Transverse colon (tissue), 4 donors: ENCODE measurements around the gene GCSAM. TPM values are rescaled to one million over a fixed set of nuclear protein-coding genes. Genes with fewer than 3 reads are reported as not detected.

Source experiments
- DNase-seq: peaks from one replicate; pipeline ENCODE4 v3.0.0-alpha.2; 2019
- H3K27ac ChIP-seq, 4 donors: fragments of 200-600 bp; sonication (generic); 2 replicates each; pipeline ENCODE4 v1.5.1; 2016 to 2018; ENCODE audit warnings: inconsistent platforms in 4 of 4
- H3K27me3 ChIP-seq: fragments of 200-600 bp; sonication (generic); 2 replicates; pipeline ENCODE4 v1.5.1; 2017; ENCODE audit warnings: inconsistent platforms
- H3K36me3 ChIP-seq, 4 donors: fragments of 200-600 bp; sonication (generic); 2 replicates each; pipeline ENCODE4 v1.5.1; 2017 to 2019; ENCODE audit warnings: inconsistent platforms in 4 of 4
- H3K4me1 ChIP-seq, 4 donors: fragments of 200-600 bp; sonication (generic); 2 replicates each; pipeline ENCODE4 v1.5.1; 2017 to 2020; ENCODE audit warnings: inconsistent platforms in 4 of 4
- H3K4me3 ChIP-seq, 4 donors: fragments of 200-600 bp; sonication (generic); 1 replicate in 1 of 4; 2 replicates in 3 of 4; pipeline versions ENCODE4 v1.5.1 to v1.6.1; 2017 to 2019; ENCODE audit warnings: inconsistent platforms in 4 of 4
- H3K9me3 ChIP-seq, 2 donors: fragments of 200-600 bp; sonication (generic); 2 replicates each; pipeline ENCODE4 v1.5.1; 2017 to 2019; ENCODE audit warnings: inconsistent platforms in 2 of 2
- CTCF ChIP-seq, 5 experiments: fragments of 200-600 bp in 3 of 5; fragments of 450-650 bp in 2 of 5; sonication (generic) in 3 of 5; IDR thresholded peaks; 1 replicate in 2 of 5; 2 replicates in 3 of 5; pipeline ENCODE4 v1.5.1; 2016 to 2017; ENCODE audit warnings: antibody characterized with exemption in 5 of 5, inconsistent platforms in 3 of 5, mild to moderate bottlenecking in 2 of 5, moderate library complexity in 1 of 5
- EP300 ChIP-seq: sonication (generic); formaldehyde crosslinking; IDR thresholded peaks from one replicate; pipeline ENCODE4 v1.6.1; 2017; ENCODE audit warnings: antibody characterized with exemption, low read depth
- POLR2A ChIP-seq: fragments of 450-650 bp; IDR thresholded peaks from one replicate; pipeline ENCODE4 v1.6.1; 2016; ENCODE audit warnings: antibody characterized with exemption, mild to moderate bottlenecking, moderate library complexity
- POLR2AphosphoS5 ChIP-seq, 3 donors: sonication (generic); formaldehyde crosslinking; IDR thresholded peaks; one replicate each; pipeline ENCODE4 v1.6.1; 2016; ENCODE audit warnings: antibody characterized with exemption in 3 of 3
- WGBS, 2 donors: methylation state at CpG; one replicate each; pipeline ENCODE4 v1.1.5; 2018; ENCODE audit warnings: low coverage in 1 of 2; 5-methylcytosine and 5-hydroxymethylcytosine counted together
- in situ Hi-C, 4 donors: fragments of 200-750 bp; cut with MboI; loops; one replicate each; pipeline versions ENCODE4 v1.15.0 to v1.15.1; 2017; ENCODE audit warnings: low sequenced_read_pairs in 3 of 4, low pct_ligation_motif_present in 1 of 4, low pct_unique_long_range_greater_than_20kb in 1 of 4
- intact Hi-C: fragments of 100-400 bp; cut with DNase I; formaldehyde crosslinking; loops from one replicate; pipeline ENCODE4 v1.15.1; 2023; ENCODE audit warnings: low total_unique reads
- total RNA-seq, 4 donors: library from RNA; depleted of rRNA; stranded (reverse); fragments of >200 nt; gene quantifications; one replicate each; pipeline ENCODE4 v1.1.0, GENCODE V29; 2016

Gene GCSAM
- total RNA-seq, 4 donors from 2014 or later, result 0.64 to 0.68 TPM; not detected in 2

GRCh38 chr3:112133626-112134334 is 732 bp upstream of the GCSAM start:
- Histone ChIP-seq H3K4me1 (peaks cover 0 to 5% (median 0%) of the 10 kb centered on the region in 4 donors), H3K27ac (no peak overlapping the region), H3K36me3 (no peaks in the 10 kb centered on the region), H3K9me3 (no peaks in the 10 kb centered on the region), H3K27me3 (no peaks in the 10 kb centered on the region), H3K4me3 (no peak overlapping the region)
- intact Hi-C loops (no loop called here), in situ Hi-C loops (loop anchor here in 2 of 4 donors (25.0 kb wide), 1 partner anchor 379 kb away; no protein-coding TSS in a partner anchor)
- DNase-seq, result no peak
- WGBS, 2 donors, result 88% methylated on average over 5 of the region's 5 CpGs; no CpG with 5 or more reads in 1 of the 2 donors
- TF ChIP-seq POLR2AphosphoS5 (IDR thresholded peaks at IDR 0.05) (no peak), POLR2A (no peak), CTCF (IDR thresholded peaks at IDR 0.05) (no peak), EP300 (no peak)

- no peak for TF ChIP-seq EP300
- TF ChIP-seq CTCF (IDR thresholded peaks at IDR 0.05), result no peak
- no peak for TF ChIP-seq POLR2AphosphoS5 (IDR thresholded peaks at IDR 0.05)
- TF ChIP-seq POLR2A, result no peak
- H3K9me3 ChIP-seq, result no peaks in the 10 kb centered on the region
- WGBS, 2 donors, result 100% methylated on average over 1 of the region's 1 CpG
- in situ Hi-C loops (loop anchor here in 2 of 4 donors (25.0 kb wide), 1 partner anchor 380 kb away; no protein-coding TSS in a partner anchor), intact Hi-C loops (no loop called here)
- no peaks in the 10 kb centered on the region for H3K27me3 ChIP-seq
- H3K4me3 ChIP-seq, result no peak overlapping the region
- peak overlapping the region in 3 of 4 donors; percentile 4 to 49 (median 39) for H3K27ac ChIP-seq
- H3K36me3 ChIP-seq, result no peaks in the 10 kb centered on the region
- peaks cover 0 to 8% (median 0%) of the 10 kb centered on the region in 4 donors for H3K4me1 ChIP-seq
- DNase-seq, result no peak
These were observed 494 bp downstream of the GCSAM start for GRCh38 chr3:112132554-112132953.

GRCh38 chr3:112132088-112132487 is 960 bp downstream of the GCSAM start:
- H3K4me1 ChIP-seq, result peaks cover 0 to 4% (median 0%) of the 10 kb centered on the region in 4 donors
- no peak overlapping the region for H3K4me3 ChIP-seq
- H3K36me3 ChIP-seq, result no peaks in the 10 kb centered on the region
- intact Hi-C loops (no loop called here), in situ Hi-C loops (loop anchor here in 2 of 4 donors (25.0 kb wide), 1 partner anchor 380 kb away; no protein-coding TSS in a partner anchor)
- H3K27me3 ChIP-seq, result no peaks in the 10 kb centered on the region
- no peak for DNase-seq
- 85 to 95% methylated on average over 3 of the region's 3 CpGs for WGBS, 2 donors
- TF ChIP-seq POLR2AphosphoS5 (IDR thresholded peaks at IDR 0.05), result no peak
- no peak overlapping the region for H3K27ac ChIP-seq
- no peaks in the 10 kb centered on the region for H3K9me3 ChIP-seq

- intact Hi-C loops, result no loop called here
These were observed 1.9 kb downstream of the GCSAM start for GRCh38 chr3:112131111-112131510.

More at GRCh38 chr3:112131111-112131510, 1.9 kb downstream of the GCSAM start:
- TF ChIP-seq POLR2A (no peak), CTCF (IDR thresholded peaks at IDR 0.05) (no peak), EP300 (no peak), POLR2AphosphoS5 (IDR thresholded peaks at IDR 0.05) (no peak)
- Histone ChIP-seq H3K4me1 (peaks cover 0 to 8% (median 0%) of the 10 kb centered on the region in 4 donors), H3K4me3 (no peak overlapping the region), H3K27ac (no peak overlapping the region), H3K27me3 (no peaks in the 10 kb centered on the region), H3K9me3 (no peaks in the 10 kb centered on the region), H3K36me3 (no peaks in the 10 kb centered on the region)
- in situ Hi-C loops, result loop anchor here in 2 of 4 donors (25.0 kb wide), 1 partner anchor 381 kb away; no protein-coding TSS in a partner anchor
- no peak for DNase-seq
- WGBS, 2 donors, result 85 to 96% methylated on average over 2 to 3 of the region's 3 CpGs
